Mucosa of rectum (tissue), 2 donors: Measurements from ENCODE around the gene MGLL.
A peak's percentile ranks its signal among the peaks of the same experiment; 100 is the strongest.

Experiments
- H3K27ac ChIP-seq, 2 donors: one replicate each; pipeline ENCODE4 v1.7.0; 2013; ENCODE audit warnings: inconsistent platforms in 2 of 2, low read depth in 2 of 2, low read length in 2 of 2
- H3K27me3 ChIP-seq, 2 donors: one replicate each; pipeline ENCODE4 v1.7.0; 2013; ENCODE audit warnings: low read length in 2 of 2; ENCODE audit not compliant: control insufficient read depth in 2 of 2, insufficient read depth in 2 of 2
- H3K36me3 ChIP-seq, 2 donors: one replicate each; pipeline ENCODE4 v1.7.0; 2013; ENCODE audit warnings: low read length in 2 of 2; ENCODE audit not compliant: control insufficient read depth in 2 of 2, insufficient read depth in 2 of 2
- H3K4me1 ChIP-seq, 2 donors: one replicate each; pipeline ENCODE4 v1.7.0; 2013; ENCODE audit warnings: low read length in 2 of 2, mild to moderate bottlenecking in 1 of 2; ENCODE audit not compliant: control insufficient read depth in 2 of 2, insufficient read depth in 2 of 2
- H3K4me3 ChIP-seq, 2 donors: one replicate each; pipeline ENCODE4 v1.7.0; 2013; ENCODE audit warnings: low read length in 2 of 2
- H3K9ac ChIP-seq, 2 donors: one replicate each; pipeline ENCODE4 v1.7.0; 2013; ENCODE audit warnings: low read length in 2 of 2, low read depth in 1 of 2, mild to moderate bottlenecking in 1 of 2
- H3K9me3 ChIP-seq, 2 donors: one replicate each; pipeline ENCODE4 v1.7.0; 2013; ENCODE audit warnings: low read length in 2 of 2; ENCODE audit not compliant: control insufficient read depth in 2 of 2
- donor health status: healthy.
- donor health status: Normal muscosa, but diverticular disease.

MGLL gene

GRCh38 chr3:127746400-127747057 lies 75.8 kb downstream of the MGLL start:
- Histone ChIP-seq H3K9ac (peak overlapping the region; percentile 5 to 49), H3K9me3 (no peaks in the 10 kb centered on the region), H3K4me1 (peaks cover 35 to 59% of the 10 kb centered on the region in 2 donors), H3K4me3 (no peak overlapping the region), H3K27me3 (no peaks in the 10 kb centered on the region), H3K36me3 (peaks cover under 1 to 8% of the 10 kb centered on the region in 2 donors), H3K27ac (peak overlapping the region; percentile 78 to 88)

- Histone ChIP-seq H3K27ac (peak overlapping the region; percentile 78 to 88), H3K36me3 (peaks cover 8 to 9% of the 10 kb centered on the region in 2 donors), H3K9me3 (no peaks in the 10 kb centered on the region), H3K27me3 (no peaks in the 10 kb centered on the region), H3K4me1 (peaks cover 35 to 55% of the 10 kb centered on the region in 2 donors), H3K4me3 (no peak overlapping the region), H3K9ac (no peak overlapping the region)
Observed at GRCh38 chr3:127745656-127746399, 76.5 kb downstream of the MGLL start.

GRCh38 chr3:127744875-127745274 lies 77.4 kb downstream of the MGLL start:
- peaks cover 35 to 51% of the 10 kb centered on the region in 2 donors for H3K4me1 ChIP-seq
- no peak overlapping the region for H3K27ac ChIP-seq

GRCh38 chr3:127744253-127744815 lies 78.0 kb downstream of the MGLL start:
- Histone ChIP-seq H3K4me1 (peaks cover 32 to 45% of the 10 kb centered on the region in 2 donors), H3K36me3 (peaks cover 7 to 8% of the 10 kb centered on the region in 2 donors), H3K27ac (no peak overlapping the region), H3K9ac (no peak overlapping the region), H3K27me3 (no peaks in the 10 kb centered on the region), H3K9me3 (no peaks in the 10 kb centered on the region), H3K4me3 (no peak overlapping the region)

More at GRCh38 chr3:127744875-127745274, 77.4 kb downstream of the MGLL start:
- peaks cover 7 to 8% of the 10 kb centered on the region in 2 donors for H3K36me3 ChIP-seq
- H3K9ac ChIP-seq, result no peak overlapping the region
- H3K27me3 ChIP-seq, result no peaks in the 10 kb centered on the region
- H3K9me3 ChIP-seq, result no peaks in the 10 kb centered on the region
- H3K4me3 ChIP-seq, result no peak overlapping the region

GRCh38 chr3:127743351-127744252 lies 78.7 kb downstream of the MGLL start:
- Histone ChIP-seq H3K4me1 (peaks cover 32 to 44% of the 10 kb centered on the region in 2 donors), H3K4me3 (no peak overlapping the region), H3K27me3 (no peaks in the 10 kb centered on the region), H3K9ac (no peak overlapping the region), H3K9me3 (no peaks in the 10 kb centered on the region), H3K36me3 (peaks cover 7 to 8% of the 10 kb centered on the region in 2 donors), H3K27ac (peak overlapping the region in 1 of 2 donors; percentile 17)

- H3K4me1 ChIP-seq, result peaks cover 30 to 46% of the 10 kb centered on the region in 2 donors
- no peaks in the 10 kb centered on the region for H3K27me3 ChIP-seq
- H3K4me3 ChIP-seq, result no peak overlapping the region
- peaks cover 7 to 8% of the 10 kb centered on the region in 2 donors for H3K36me3 ChIP-seq
- H3K9me3 ChIP-seq, result no peaks in the 10 kb centered on the region
- no peak overlapping the region for H3K9ac ChIP-seq
- no peak overlapping the region for H3K27ac ChIP-seq
Observed at GRCh38 chr3:127742580-127742979, 79.7 kb downstream of the MGLL start.

GRCh38 chr3:127741690-127742089 lies 80.6 kb downstream of the MGLL start:
- H3K27ac ChIP-seq, result no peak overlapping the region
- H3K9ac ChIP-seq, result no peak overlapping the region
- H3K27me3 ChIP-seq, result no peaks in the 10 kb centered on the region
- no peak overlapping the region for H3K4me3 ChIP-seq
- no peaks in the 10 kb centered on the region for H3K9me3 ChIP-seq
- peaks cover 28 to 43% of the 10 kb centered on the region in 2 donors for H3K4me1 ChIP-seq
- H3K36me3 ChIP-seq, result peaks cover 7 to 8% of the 10 kb centered on the region in 2 donors

GRCh38 chr3:127741246-127741645 lies 81.1 kb downstream of the MGLL start:
- Histone ChIP-seq H3K9me3 (no peaks in the 10 kb centered on the region), H3K4me1 (peaks cover 27 to 43% of the 10 kb centered on the region in 2 donors), H3K4me3 (no peak overlapping the region), H3K36me3 (peaks cover 7 to 8% of the 10 kb centered on the region in 2 donors), H3K9ac (no peak overlapping the region), H3K27me3 (no peaks in the 10 kb centered on the region), H3K27ac (no peak overlapping the region)

- Histone ChIP-seq H3K4me1 (peaks cover 33 to 42% of the 10 kb centered on the region in 2 donors), H3K9ac (no peak overlapping the region), H3K9me3 (no peaks in the 10 kb centered on the region), H3K27me3 (no peaks in the 10 kb centered on the region), H3K36me3 (peaks cover 7 to 8% of the 10 kb centered on the region in 2 donors), H3K4me3 (no peak overlapping the region), H3K27ac (peak overlapping the region in 1 of 2 donors; percentile 25)
Observed at GRCh38 chr3:127740136-127740915, 82.0 kb downstream of the MGLL start.
